ENCODE data around the gene ARMC7. TPM values are rescaled to one million over a fixed set of nuclear protein-coding genes. Genes with fewer than 3 reads are reported as not detected.
A peak's percentile ranks its signal among the peaks of the same experiment; 100 is the strongest.

Gene ARMC7
- total and polyA plus RNA-seq, 2 donors (not counting 1 experiment from before 2014, with no cell fraction given) = 10.4 to 15.9 TPM

- Histone ChIP-seq H4K20me1 (ENCODE audit: control insufficient read depth, insufficient read depth, low read length, poor library complexity, severe bottlenecking) (no peaks in the 10 kb centered on the region), H3K27me3 (replicated peaks in 1 of 4; ENCODE audit: control extremely low read depth in 1 of 4, control insufficient read depth in 3 of 4, insufficient read depth in 4 of 4, low read length in 3 of 4) (peaks cover 0 to 9% (median 0%) of the 10 kb centered on the region in 4 experiments), H3K4me3 (ENCODE audit: control extremely low read depth in 1 of 5, extremely low read depth in 1 of 5, insufficient read depth in 1 of 5, low read depth in 2 of 5, low read length in 4 of 5) (peak overlapping the region in 4 of 5 experiments; percentile 53 to 76 (median 60)), H3K27ac (ENCODE audit: low read length in 2 of 2) (peak overlapping the region; percentile 5 to 70), H2AFZ (ENCODE audit: insufficient read depth, low read depth, low read length, poor library complexity, severe bottlenecking) (peak overlapping the region; percentile 85), H3K9ac (ENCODE audit: low read length) (peak overlapping the region; percentile 80), H3K4me1 (ENCODE audit: control insufficient read depth in 2 of 2, insufficient read depth in 2 of 2, low read length in 2 of 2) (peaks cover 11 to 19% of the 10 kb centered on the region in 2 donors), H3K79me2 (ENCODE audit: control insufficient read depth, insufficient read depth, low read length) (no peaks in the 10 kb centered on the region), H3K9me3 (ENCODE audit: control extremely low read depth in 1 of 3, control insufficient read depth in 2 of 3, insufficient read depth in 1 of 3, low read length in 2 of 3) (no peaks in the 10 kb centered on the region), H3K36me3 (replicated peaks in 1 of 2; ENCODE audit: control extremely low read depth in 1 of 2, control insufficient read depth in 1 of 2, extremely low read depth in 1 of 2, insufficient read depth in 2 of 2, low read length in 1 of 2) (no peaks in the 10 kb centered on the region), H3K4me2 (replicated peaks; ENCODE audit: low read depth, low read length, poor library complexity, severe bottlenecking) (peak overlapping the region; percentile 98)
- ATAC-seq (ENCODE audit: low read depth) (no peak), DNase-seq (no peak)
- Mint-ChIP-seq H3K27me3 (peaks cover 4% of the 10 kb centered on the region), H3K4me3 (peak overlapping the region; percentile 82), H3K9me3 (ENCODE audit: insufficient read depth) (no peaks in the 10 kb centered on the region), H3K27ac (peak overlapping the region; percentile 76), H3K4me1 (peaks cover 14% of the 10 kb centered on the region)
- ChIA-PET CTCF (interaction anchor here (2.0 to 2.9 kb wide), 2 partner anchors 27 to 75 kb away, joined by 4 to 9 read pairs; partner anchors contain the start of gene MRPL58), POLR2A (interaction anchor here (1.0 to 1.2 kb wide), 2 partner anchors 9 to 10 kb away, joined by 4 read pairs; no protein-coding TSS in a partner anchor)
- intact Hi-C loops (cut with micrococcal nuclease) = no loop called here
- WGBS (ENCODE audit: insufficient coverage) = 69% methylated on average over 6 of the region's 12 CpGs
- TF ChIP-seq CTCF (IDR thresholded peaks at IDR 0.05) = no peak
- TF ChIP-seq EZH2 (IDR thresholded peaks at IDR 0.05; ENCODE audit: borderline replicate concordance, insufficient read depth, low read depth, low read length, poor library complexity, severe bottlenecking) = no peak
Observed at GRCh38 chr17:75087182-75087557, 22.6 kb upstream of the ARMC7 start.

Data from B cell (primary cell).